ENCODE results near the gene HS6ST1. TPM values are rescaled to one million over a fixed set of nuclear protein-coding genes. Genes with fewer than 3 reads are reported as not detected.

The HS6ST1 gene
- total and polyA plus RNA-seq, 2 of the 4 experiments (the other 2 are of a cell fraction), result 29.9 to 36.9 TPM

GRCh38 chr2:128276878-128277675 lies 41.6 kb downstream of the HS6ST1 start:
- BruUV-seq (replicated peaks), result no TSS peak
- H3K36me3 ChIP-seq (ENCODE audit: control insufficient read depth, insufficient read depth, low read length), result peaks cover 69% of the 10 kb centered on the region
- 84% methylated on average over 5 of the region's 17 CpGs; no CpG with 5 or more reads in 1 of the 2 experiments for WGBS, 2 experiments (ENCODE audit: extremely low coverage in 2 of 2, insufficient read length in 1 of 2)

More at GRCh38 chr2:128276878-128277675, 41.6 kb downstream of the HS6ST1 start:
- peaks cover 50 to 96% of the 10 kb centered on the region in 2 experiments for H3K79me1 ChIP-seq (ENCODE audit: low read depth in 1 of 2, low read length in 2 of 2)
- H2AK9ac ChIP-seq (replicated peaks; ENCODE audit: low read depth, low read length, poor library complexity), result no peak overlapping the region
- peaks cover 35% of the 10 kb centered on the region for H3K9me1 ChIP-seq (ENCODE audit: insufficient read depth, low read length)
- TF ChIP-seq, protein P1, sequence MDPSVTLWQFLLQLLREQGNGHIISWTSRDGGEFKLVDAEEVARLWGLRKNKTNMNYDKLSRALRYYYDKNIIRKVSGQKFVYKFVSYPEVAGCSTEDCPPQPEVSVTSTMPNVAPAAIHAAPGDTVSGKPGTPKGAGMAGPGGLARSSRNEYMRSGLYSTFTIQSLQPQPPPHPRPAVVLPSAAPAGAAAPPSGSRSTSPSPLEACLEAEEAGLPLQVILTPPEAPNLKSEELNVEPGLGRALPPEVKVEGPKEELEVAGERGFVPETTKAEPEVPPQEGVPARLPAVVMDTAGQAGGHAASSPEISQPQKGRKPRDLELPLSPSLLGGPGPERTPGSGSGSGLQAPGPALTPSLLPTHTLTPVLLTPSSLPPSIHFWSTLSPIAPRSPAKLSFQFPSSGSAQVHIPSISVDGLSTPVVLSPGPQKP (IDR thresholded peaks at IDR 0.05; ENCODE audit: borderline replicate concordance, low read depth, low read length), result no peak
- no peak for TF ChIP-seq MXI1 (IDR thresholded peaks at IDR 0.05; ENCODE audit: borderline replicate concordance, low read depth, low read length)
- TF ChIP-seq MAFK (IDR thresholded peaks at IDR 0.05; ENCODE audit: low read depth, low read length), result no peak
- no peak for TF ChIP-seq RAD21 (IDR thresholded peaks at IDR 0.05; ENCODE audit: low read length)
- TF ChIP-seq CEBPB (IDR thresholded peaks at IDR 0.05; ENCODE audit: low read depth, low read length), result no peak
- TF ChIP-seq MAZ (IDR thresholded peaks at IDR 0.05; ENCODE audit: borderline replicate concordance, low read depth, low read length), result no peak
- no peak for TF ChIP-seq NFE2L2 (IDR thresholded peaks at IDR 0.05; ENCODE audit: low read depth, low read length)
- TF ChIP-seq POLR2A (IDR thresholded peaks at IDR 0.05; ENCODE audit: low read depth, low read length), result no peak
- no peak for TF ChIP-seq RCOR1 (IDR thresholded peaks at IDR 0.05; ENCODE audit: insufficient replicate concordance, low read length)
- no peak for TF ChIP-seq CHD1 (IDR thresholded peaks at IDR 0.05; ENCODE audit: low read depth, low read length)
- TF ChIP-seq BHLHE40 (IDR thresholded peaks at IDR 0.05; ENCODE audit: low read depth, low read length), result no peak
- no peak for TF ChIP-seq RFX5 (IDR thresholded peaks at IDR 0.05; ENCODE audit: low read depth, low read length)
- no peak for TF ChIP-seq FOS (IDR thresholded peaks at IDR 0.05; ENCODE audit: low read depth, low read length)
- TF ChIP-seq, protein P2, sequence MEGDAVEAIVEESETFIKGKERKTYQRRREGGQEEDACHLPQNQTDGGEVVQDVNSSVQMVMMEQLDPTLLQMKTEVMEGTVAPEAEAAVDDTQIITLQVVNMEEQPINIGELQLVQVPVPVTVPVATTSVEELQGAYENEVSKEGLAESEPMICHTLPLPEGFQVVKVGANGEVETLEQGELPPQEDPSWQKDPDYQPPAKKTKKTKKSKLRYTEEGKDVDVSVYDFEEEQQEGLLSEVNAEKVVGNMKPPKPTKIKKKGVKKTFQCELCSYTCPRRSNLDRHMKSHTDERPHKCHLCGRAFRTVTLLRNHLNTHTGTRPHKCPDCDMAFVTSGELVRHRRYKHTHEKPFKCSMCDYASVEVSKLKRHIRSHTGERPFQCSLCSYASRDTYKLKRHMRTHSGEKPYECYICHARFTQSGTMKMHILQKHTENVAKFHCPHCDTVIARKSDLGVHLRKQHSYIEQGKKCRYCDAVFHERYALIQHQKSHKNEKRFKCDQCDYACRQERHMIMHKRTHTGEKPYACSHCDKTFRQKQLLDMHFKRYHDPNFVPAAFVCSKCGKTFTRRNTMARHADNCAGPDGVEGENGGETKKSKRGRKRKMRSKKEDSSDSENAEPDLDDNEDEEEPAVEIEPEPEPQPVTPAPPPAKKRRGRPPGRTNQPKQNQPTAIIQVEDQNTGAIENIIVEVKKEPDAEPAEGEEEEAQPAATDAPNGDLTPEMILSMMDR (conservative IDR thresholded peaks at IDR 0.05; ENCODE audit: low read depth, low read length), result no peak
- no peak for TF ChIP-seq SMC3 (IDR thresholded peaks at IDR 0.05; ENCODE audit: low read depth, low read length)
- no peak for TF ChIP-seq USF2 (IDR thresholded peaks at IDR 0.05; ENCODE audit: low read depth, low read length)
- no peak overlapping the region for H4K91ac ChIP-seq (ENCODE audit: insufficient read depth, low read depth, low read length)
- H3K9ac ChIP-seq (ENCODE audit: low read depth, low read length), result no peak overlapping the region
- H4K8ac ChIP-seq (ENCODE audit: low read depth in 2 of 2, low read length in 2 of 2), result no peak overlapping the region
- no peak overlapping the region for H3K18ac ChIP-seq (ENCODE audit: low read depth, low read length)
- no peak overlapping the region for H2BK15ac ChIP-seq (ENCODE audit: low read depth, low read length)
- H4K5ac ChIP-seq (ENCODE audit: low read depth, low read length), result no peak overlapping the region
- H4K20me1 ChIP-seq (ENCODE audit: insufficient read depth, low read length), result peaks cover 98% of the 10 kb centered on the region
- H3K4ac ChIP-seq (ENCODE audit: low read depth, low read length), result no peak overlapping the region
- intact Hi-C loops (cut with micrococcal nuclease), result no loop called here
- DNase-seq, result no peak
- H3K27ac ChIP-seq (ENCODE audit: insufficient read depth, low read length), result no peak overlapping the region
- no peak overlapping the region for H3K14ac ChIP-seq (replicated peaks; ENCODE audit: low read depth, low read length)
- H3K4me1 ChIP-seq (ENCODE audit: control insufficient read depth, insufficient read depth, low read length), result peaks cover 16% of the 10 kb centered on the region
- no peak overlapping the region for H2BK5ac ChIP-seq (ENCODE audit: low read depth, low read length, poor library complexity, severe bottlenecking)
- H2AK5ac ChIP-seq (ENCODE audit: low read depth, low read length), result no peak overlapping the region
- no peak overlapping the region for H3K4me3 ChIP-seq (ENCODE audit: insufficient read depth, low read depth, low read length)
- peaks cover 2% of the 10 kb centered on the region; the same call in 1 of the 2 replicates for H3K9me3 ChIP-seq (ENCODE audit: control insufficient read depth, insufficient read depth, low read length)
- H2BK120ac ChIP-seq (ENCODE audit: low read depth, low read length), result no peak overlapping the region
- no peak overlapping the region for H3K56ac ChIP-seq (ENCODE audit: extremely low read depth, insufficient read depth, low read length)
- no peaks in the 10 kb centered on the region for H3K27me3 ChIP-seq (ENCODE audit: control insufficient read depth, insufficient read depth, low read length)
- H2BK20ac ChIP-seq (ENCODE audit: low read depth, low read length), result no peak overlapping the region
- in situ Hi-C loops (cut with MboI; ENCODE audit: low sequenced_read_pairs), result no loop called here
- ATAC-seq (ENCODE audit: low read depth), result no peak
- H3K23ac ChIP-seq (ENCODE audit: low read depth, low read length), result no peak overlapping the region
- POLR2A ChIA-PET (ENCODE audit: unreplicated experiment), result no interaction called here
- no peak overlapping the region for H3K4me2 ChIP-seq (ENCODE audit: low read depth, low read length)
- no peak overlapping the region for H2AFZ ChIP-seq (replicated peaks; ENCODE audit: low read length, poor library complexity)
- dilution Hi-C loops (cut with HindIII; ENCODE audit: low sequenced_read_pairs, unreplicated experiment), result no loop called here
- CTCF ChIA-PET, result no interaction called here

All from IMR-90 (cell line).